Colonic mucosa (tissue), 4 donors: ENCODE measurements around the gene DPYSL3. TPM values are rescaled to one million over a fixed set of nuclear protein-coding genes. Genes with fewer than 3 reads are reported as not detected.

Experiments used
- DNase-seq: peaks from one replicate; pipeline ENCODE4 v3.0.0-alpha.2; 2020
- H3K27ac ChIP-seq: fragments of 200-600 bp; one replicate; pipeline ENCODE4 v1.8.0; 2021
- H3K27me3 ChIP-seq: fragments of 200-600 bp; one replicate; pipeline ENCODE4 v1.8.0; 2021
- H3K36me3 ChIP-seq: fragments of 200-600 bp; one replicate; pipeline ENCODE4 v1.8.0; 2021
- H3K4me1 ChIP-seq: fragments of 200-600 bp; one replicate; pipeline ENCODE4 v1.8.0; 2021; ENCODE audit warnings: mild to moderate bottlenecking
- H3K4me3 ChIP-seq: fragments of 200-600 bp; one replicate; pipeline ENCODE4 v1.8.0; 2021
- H3K9ac ChIP-seq, 2 donors: one replicate each; pipeline ENCODE4 v1.7.0; 2013; ENCODE audit warnings: control low read depth in 2 of 2, low read depth in 2 of 2, low read length in 2 of 2
- H3K9me3 ChIP-seq: fragments of 200-600 bp; one replicate; pipeline ENCODE4 v1.8.0; 2021
- CTCF ChIP-seq: fragments of 200-600 bp; IDR thresholded peaks from one replicate; pipeline ENCODE4 v1.8.0; 2022; ENCODE audit warnings: antibody characterized with exemption, mild to moderate bottlenecking
- intact Hi-C: fragments of 100-400 bp; cut with DNase I; formaldehyde crosslinking; loops from one replicate; pipeline ENCODE4 v1.14.1; 2022
- total RNA-seq, 2 donors: library from RNA; stranded (reverse); fragmentation: NEBNext Ultra II Directional in 1 of 2; extraction: Animal tissue kit (Norgen Biotek cat#: 25700) in 1 of 2; gene quantifications; one replicate each; pipeline ENCODE4 v1.2.1, GENCODE V29; 2021
- donor health status: healthy.
- donor health status: DM: no; HTN: no; CAD: no.
- donor health status: DM: no; HTN: no; CAD: no.

The DPYSL3 gene
- total RNA-seq, 2 donors from 2014 or later = 8.8 to 32.2 TPM

GRCh38 chr5:147452165-147452811 lies 57.6 kb downstream of the DPYSL3 start:
- no peak overlapping the region for H3K27ac ChIP-seq

GRCh38 chr5:147451193-147451592 lies 58.7 kb downstream of the DPYSL3 start:
- H3K27ac ChIP-seq = no peak overlapping the region
- intact Hi-C loops = loop anchor here (5.0 kb wide), 2 partner anchors 111 to 126 kb away; no protein-coding TSS in a partner anchor
- DNase-seq = no peak
- H3K27me3 ChIP-seq = peaks cover 21% of the 10 kb centered on the region
- H3K9ac ChIP-seq = no peak overlapping the region
- no peaks in the 10 kb centered on the region for H3K4me1 ChIP-seq
- no peak overlapping the region for H3K4me3 ChIP-seq
- H3K9me3 ChIP-seq = no peaks in the 10 kb centered on the region
- no peaks in the 10 kb centered on the region for H3K36me3 ChIP-seq
- no peak for TF ChIP-seq CTCF

More at GRCh38 chr5:147452165-147452811, 57.6 kb downstream of the DPYSL3 start:
- Histone ChIP-seq H3K4me1 (no peaks in the 10 kb centered on the region), H3K4me3 (no peak overlapping the region), H3K27me3 (peaks cover 21% of the 10 kb centered on the region), H3K36me3 (no peaks in the 10 kb centered on the region), H3K9ac (peak overlapping the region in 1 of 2 donors; percentile 64), H3K9me3 (no peaks in the 10 kb centered on the region)
- DNase-seq = no peak
- intact Hi-C loops = loop anchor here (5.0 kb wide), 2 partner anchors 110 to 125 kb away; no protein-coding TSS in a partner anchor
- TF ChIP-seq CTCF = no peak

GRCh38 chr5:147450606-147451005 lies 59.3 kb downstream of the DPYSL3 start:
- no peak overlapping the region for H3K9ac ChIP-seq
- peaks cover 21% of the 10 kb centered on the region for H3K27me3 ChIP-seq
- TF ChIP-seq CTCF = no peak
- DNase-seq = no peak
- no peaks in the 10 kb centered on the region for H3K9me3 ChIP-seq
- H3K4me1 ChIP-seq = no peaks in the 10 kb centered on the region
- H3K36me3 ChIP-seq = no peaks in the 10 kb centered on the region
- no peak overlapping the region for H3K4me3 ChIP-seq
- no peak overlapping the region for H3K27ac ChIP-seq
- intact Hi-C loops = loop anchor here (5.0 kb wide), 2 partner anchors 112 to 127 kb away; no protein-coding TSS in a partner anchor

GRCh38 chr5:147448766-147449165 lies 61.1 kb downstream of the DPYSL3 start:
- no peaks in the 10 kb centered on the region for H3K4me1 ChIP-seq
- peaks cover 12% of the 10 kb centered on the region for H3K27me3 ChIP-seq
- H3K9me3 ChIP-seq = no peaks in the 10 kb centered on the region
- H3K27ac ChIP-seq = no peak overlapping the region
- no peak for TF ChIP-seq CTCF
- no peaks in the 10 kb centered on the region for H3K36me3 ChIP-seq
- DNase-seq = no peak
- H3K4me3 ChIP-seq = no peak overlapping the region
- intact Hi-C loops = no loop called here
- no peak overlapping the region for H3K9ac ChIP-seq

GRCh38 chr5:147446523-147446922 lies 63.3 kb downstream of the DPYSL3 start:
- DNase-seq = no peak
- Histone ChIP-seq H3K9ac (no peak overlapping the region), H3K27me3 (peaks cover 3% of the 10 kb centered on the region), H3K27ac (no peak overlapping the region), H3K4me1 (no peaks in the 10 kb centered on the region), H3K36me3 (no peaks in the 10 kb centered on the region), H3K9me3 (no peaks in the 10 kb centered on the region), H3K4me3 (no peak overlapping the region)
- intact Hi-C loops = no loop called here
- TF ChIP-seq CTCF = no peak
